ENCODE measurements around the gene CASP7. TPM values are rescaled to one million over a fixed set of nuclear protein-coding genes. Genes with fewer than 3 reads are reported as not detected.

The CASP7 gene
- total RNA-seq, 1 donor from 2014 or later: 44.9 TPM

DNA sequence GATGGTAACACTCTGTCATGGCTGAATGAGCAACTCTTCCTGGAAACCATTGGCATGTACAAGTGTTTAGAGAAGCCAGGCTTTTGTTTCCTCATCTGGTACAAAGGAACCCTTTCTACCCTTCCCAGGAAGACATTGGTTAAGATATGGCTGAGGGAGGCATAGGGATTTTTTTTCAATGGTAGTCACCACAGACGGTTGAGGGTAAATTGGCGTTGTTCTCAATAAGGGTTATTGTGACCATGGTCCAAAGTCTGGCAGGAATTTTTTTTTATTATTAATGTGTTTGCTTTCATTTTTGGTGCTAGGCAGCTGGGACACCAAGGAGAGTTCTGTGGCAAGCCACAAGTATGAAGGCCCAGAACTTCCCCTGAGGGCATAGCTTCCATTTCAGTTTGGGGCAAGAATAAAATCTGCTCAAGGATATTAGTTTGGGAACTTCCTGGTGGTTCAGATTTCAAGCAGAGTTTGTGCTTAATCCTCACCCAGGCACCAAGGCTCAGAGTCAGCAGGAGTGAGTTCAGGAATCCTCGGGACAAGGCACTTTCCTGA is 71.5 kb downstream of the CASP7 start, which contains the start of gene PLEKHS1:
Gene PLEKHS1 (plus strand): TSS at position 502 of the 552 bp plus-strand sequence. CDS start 3,596 bp downstream, outside the sequence.
- Histone ChIP-seq H3K9ac (ENCODE audit: low read length) (no peak within 1 kb of the TSS), H3K4me1 (ENCODE audit: insufficient read depth, low read length) (peaks cover 2% of the 10 kb centered on the region), H4K20me1 (ENCODE audit: insufficient read depth, low read length) (no peaks in the 10 kb centered on the region), H3K79me2 (ENCODE audit: insufficient read depth, low read length) (no peaks in the 10 kb centered on the region), H3K4me3 (ENCODE audit: insufficient read depth, low read depth, low read length) (no peak within 1 kb of the TSS), H2AFZ (ENCODE audit: low read depth, low read length) (no peak within 1 kb of the TSS), H3K27me3 (ENCODE audit: insufficient read depth, low read length) (no peaks in the 10 kb centered on the region), H3K27ac (ENCODE audit: low read depth, low read length) (no peak within 1 kb of the TSS), H3K36me3 (ENCODE audit: insufficient read depth, low read length) (no peaks in the 10 kb centered on the region), H3K9me3 (ENCODE audit: insufficient read depth, low read depth, low read length) (no peaks in the 10 kb centered on the region), H3K4me2 (ENCODE audit: low read length) (no peak within 1 kb of the TSS)
- H3K27ac Mint-ChIP-seq (ENCODE audit: unreplicated experiment): no peak within 1 kb of the TSS
- TF ChIP-seq CTCF (IDR thresholded peaks at IDR 0.05; ENCODE audit: insufficient read depth, low read depth, low read length) (no peak), EZH2 (IDR thresholded peaks at IDR 0.05; ENCODE audit: insufficient read depth, low read length) (no peak)
- no peak within 1 kb of the TSS for H3K4me3 Mint-ChIP-seq (ENCODE audit: unreplicated experiment)
- DNase-seq (ENCODE audit: low read depth) (no peak), FAIRE-seq (no peak)
- H3K36me3 Mint-ChIP-seq (ENCODE audit: low read depth, unreplicated experiment): no peaks in the 10 kb centered on the region
- peaks cover 14% of the 10 kb centered on the region for H3K4me1 Mint-ChIP-seq (ENCODE audit: low read depth, unreplicated experiment)
- peaks cover 10% of the 10 kb centered on the region for H3K27me3 Mint-ChIP-seq (ENCODE audit: low read depth, unreplicated experiment)
- H3K9me3 Mint-ChIP-seq (ENCODE audit: unreplicated experiment): peaks cover 2% of the 10 kb centered on the region

GRCh38 chr10:113752553-113752952 is 72.8 kb downstream of the CASP7 start:
- TF ChIP-seq EZH2 (IDR thresholded peaks at IDR 0.05; ENCODE audit: insufficient read depth, low read length) (no peak), CTCF (IDR thresholded peaks at IDR 0.05; ENCODE audit: insufficient read depth, low read depth, low read length) (no peak)
- Histone ChIP-seq H3K79me2 (ENCODE audit: insufficient read depth, low read length) (no peaks in the 10 kb centered on the region), H3K9me3 (ENCODE audit: insufficient read depth, low read depth, low read length) (no peaks in the 10 kb centered on the region), H3K36me3 (ENCODE audit: insufficient read depth, low read length) (no peaks in the 10 kb centered on the region), H3K4me3 (ENCODE audit: insufficient read depth, low read depth, low read length) (no peak overlapping the region), H4K20me1 (ENCODE audit: insufficient read depth, low read length) (no peaks in the 10 kb centered on the region), H3K9ac (ENCODE audit: low read length) (no peak overlapping the region), H3K4me2 (ENCODE audit: low read length) (no peak overlapping the region), H3K4me1 (ENCODE audit: insufficient read depth, low read length) (no peaks in the 10 kb centered on the region), H3K27me3 (ENCODE audit: insufficient read depth, low read length) (no peaks in the 10 kb centered on the region), H2AFZ (ENCODE audit: low read depth, low read length) (no peak overlapping the region), H3K27ac (ENCODE audit: low read depth, low read length) (no peak overlapping the region)
- Mint-ChIP-seq H3K4me1 (ENCODE audit: low read depth, unreplicated experiment) (peaks cover 8% of the 10 kb centered on the region), H3K9me3 (ENCODE audit: unreplicated experiment) (peaks cover 2% of the 10 kb centered on the region), H3K36me3 (ENCODE audit: low read depth, unreplicated experiment) (no peaks in the 10 kb centered on the region), H3K27ac (ENCODE audit: unreplicated experiment) (no peak overlapping the region), H3K27me3 (ENCODE audit: low read depth, unreplicated experiment) (peaks cover 10% of the 10 kb centered on the region), H3K4me3 (ENCODE audit: unreplicated experiment) (no peak overlapping the region)
- no peak for FAIRE-seq
- no peak for DNase-seq (ENCODE audit: low read depth)

- FAIRE-seq: no peak
- Mint-ChIP-seq H3K27me3 (ENCODE audit: low read depth, unreplicated experiment) (peaks cover 10% of the 10 kb centered on the region), H3K36me3 (ENCODE audit: low read depth, unreplicated experiment) (no peaks in the 10 kb centered on the region), H3K9me3 (ENCODE audit: unreplicated experiment) (peaks cover 2% of the 10 kb centered on the region), H3K4me3 (ENCODE audit: unreplicated experiment) (no peak overlapping the region), H3K27ac (ENCODE audit: unreplicated experiment) (no peak overlapping the region), H3K4me1 (ENCODE audit: low read depth, unreplicated experiment) (peaks cover 8% of the 10 kb centered on the region)
- no peak for TF ChIP-seq EZH2 (IDR thresholded peaks at IDR 0.05; ENCODE audit: insufficient read depth, low read length)
- no peak for TF ChIP-seq CTCF (IDR thresholded peaks at IDR 0.05; ENCODE audit: insufficient read depth, low read depth, low read length)
- Histone ChIP-seq H3K36me3 (ENCODE audit: insufficient read depth, low read length) (no peaks in the 10 kb centered on the region), H3K27ac (ENCODE audit: low read depth, low read length) (no peak overlapping the region), H3K79me2 (ENCODE audit: insufficient read depth, low read length) (no peaks in the 10 kb centered on the region), H3K9ac (ENCODE audit: low read length) (no peak overlapping the region), H3K4me3 (ENCODE audit: insufficient read depth, low read depth, low read length) (no peak overlapping the region), H4K20me1 (ENCODE audit: insufficient read depth, low read length) (no peaks in the 10 kb centered on the region), H3K27me3 (ENCODE audit: insufficient read depth, low read length) (no peaks in the 10 kb centered on the region), H2AFZ (ENCODE audit: low read depth, low read length) (no peak overlapping the region), H3K4me2 (ENCODE audit: low read length) (no peak overlapping the region), H3K4me1 (ENCODE audit: insufficient read depth, low read length) (no peaks in the 10 kb centered on the region), H3K9me3 (ENCODE audit: insufficient read depth, low read depth, low read length) (no peaks in the 10 kb centered on the region)
- no peak for DNase-seq (ENCODE audit: low read depth)
Measured at GRCh38 chr10:113753020-113753692, 73.4 kb downstream of the CASP7 start.
